Astrocyte of the spinal cord (primary cell): Measurements from ENCODE around the gene PISD.

Source experiments
- DNase-seq: peaks from one replicate; pipeline ENCODE4 v3.0.0; 2011; ENCODE audit warnings: low read depth, low spot score
- H3K4me3 ChIP-seq: 2 replicates; pipeline ENCODE4 v1.5.1; 2011; ENCODE audit warnings: low read depth, mild to moderate bottlenecking, low read length, moderate library complexity
- in situ Hi-C: cut with HindIII; loops from 2 replicates; pipeline ENCODE4 v1.10.0; 2017; ENCODE audit warnings: low sequenced_read_pairs
- TF ChIP-seq, protein P1 (sequence below): IDR thresholded peaks from 2 replicates; pipeline ENCODE4 v1.5.1; 2012; ENCODE audit warnings: low read depth, mild to moderate bottlenecking, low read length, inconsistent platforms

PISD gene

GRCh38 chr22:31628969-31629708 is 32.9 kb downstream of the PISD start:
- TF ChIP-seq, protein P1, sequence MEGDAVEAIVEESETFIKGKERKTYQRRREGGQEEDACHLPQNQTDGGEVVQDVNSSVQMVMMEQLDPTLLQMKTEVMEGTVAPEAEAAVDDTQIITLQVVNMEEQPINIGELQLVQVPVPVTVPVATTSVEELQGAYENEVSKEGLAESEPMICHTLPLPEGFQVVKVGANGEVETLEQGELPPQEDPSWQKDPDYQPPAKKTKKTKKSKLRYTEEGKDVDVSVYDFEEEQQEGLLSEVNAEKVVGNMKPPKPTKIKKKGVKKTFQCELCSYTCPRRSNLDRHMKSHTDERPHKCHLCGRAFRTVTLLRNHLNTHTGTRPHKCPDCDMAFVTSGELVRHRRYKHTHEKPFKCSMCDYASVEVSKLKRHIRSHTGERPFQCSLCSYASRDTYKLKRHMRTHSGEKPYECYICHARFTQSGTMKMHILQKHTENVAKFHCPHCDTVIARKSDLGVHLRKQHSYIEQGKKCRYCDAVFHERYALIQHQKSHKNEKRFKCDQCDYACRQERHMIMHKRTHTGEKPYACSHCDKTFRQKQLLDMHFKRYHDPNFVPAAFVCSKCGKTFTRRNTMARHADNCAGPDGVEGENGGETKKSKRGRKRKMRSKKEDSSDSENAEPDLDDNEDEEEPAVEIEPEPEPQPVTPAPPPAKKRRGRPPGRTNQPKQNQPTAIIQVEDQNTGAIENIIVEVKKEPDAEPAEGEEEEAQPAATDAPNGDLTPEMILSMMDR, result no peak
- DNase-seq, result no peak
- H3K4me3 ChIP-seq, result peak overlapping the region; percentile 76
- in situ Hi-C loops, result no loop called here

DNA sequence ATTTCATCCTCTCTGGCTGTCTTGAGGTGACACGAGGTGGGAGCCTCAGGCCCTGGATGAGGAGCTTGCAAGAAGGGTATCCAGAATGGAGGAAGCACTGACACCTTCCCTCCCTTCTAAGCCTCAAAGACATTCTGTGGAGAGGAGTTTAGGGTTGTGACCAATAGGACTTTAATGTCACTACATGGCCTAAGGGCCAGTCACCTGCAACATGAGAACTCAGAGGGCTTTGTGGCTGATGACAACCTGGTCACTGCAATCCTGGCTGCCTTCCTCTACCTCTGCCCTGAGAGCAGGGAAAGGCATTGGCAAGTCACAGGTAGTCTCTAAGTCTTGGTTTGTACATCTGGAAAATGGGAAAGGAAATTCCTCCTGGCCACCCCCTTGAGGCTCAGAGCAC is 33.7 kb downstream of the PISD start:
- TF ChIP-seq, protein P1, result no peak

GRCh38 chr22:31627223-31627731 is 34.7 kb downstream of the PISD start:
- in situ Hi-C loops, result no loop called here
- H3K4me3 ChIP-seq, result no peak overlapping the region
- DNase-seq, result no peak
- TF ChIP-seq, protein P1, result no peak

More for the DNA sequence above, 33.7 kb downstream of the PISD start:
- in situ Hi-C loops, result no loop called here
- H3K4me3 ChIP-seq, result no peak overlapping the region
- DNase-seq, result no peak

DNA sequence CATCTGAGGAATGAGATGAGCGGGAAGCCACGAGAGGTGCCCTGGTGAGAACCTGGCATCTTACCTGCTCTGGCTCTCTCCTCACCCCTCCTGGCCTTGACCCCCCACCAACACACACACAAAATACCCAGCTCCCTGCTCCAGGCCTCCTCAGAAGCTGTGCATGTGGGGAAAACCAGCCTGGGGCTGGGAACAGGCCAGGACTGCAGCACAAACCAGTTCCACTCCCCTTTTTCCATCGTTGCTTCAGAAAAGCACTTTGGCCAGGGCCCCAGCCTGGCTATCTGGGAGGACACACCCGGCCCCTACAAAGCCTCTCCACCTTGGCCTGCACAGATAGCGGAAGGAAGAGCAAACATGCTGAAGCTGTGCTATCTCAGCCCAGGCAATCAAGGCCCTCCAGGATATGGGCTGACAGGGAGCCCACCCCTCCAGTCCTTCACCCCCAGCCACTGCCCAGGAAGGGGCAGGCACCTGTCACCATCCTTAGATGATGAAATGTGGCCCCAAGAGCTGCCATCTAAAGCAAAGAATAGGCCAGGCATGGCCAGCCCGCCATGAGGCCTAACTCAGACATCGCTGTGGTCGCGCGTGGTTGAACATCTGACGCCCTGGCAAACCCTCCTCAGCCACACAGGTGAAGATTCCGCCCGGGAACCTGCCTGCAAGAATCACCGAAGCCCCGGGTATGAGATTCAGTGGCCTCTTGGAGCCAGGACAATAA is 35.4 kb downstream of the PISD start:
- TF ChIP-seq, protein P1, result no peak
- in situ Hi-C loops, result no loop called here
- no peak for DNase-seq
- H3K4me3 ChIP-seq, result no peak overlapping the region

DNA sequence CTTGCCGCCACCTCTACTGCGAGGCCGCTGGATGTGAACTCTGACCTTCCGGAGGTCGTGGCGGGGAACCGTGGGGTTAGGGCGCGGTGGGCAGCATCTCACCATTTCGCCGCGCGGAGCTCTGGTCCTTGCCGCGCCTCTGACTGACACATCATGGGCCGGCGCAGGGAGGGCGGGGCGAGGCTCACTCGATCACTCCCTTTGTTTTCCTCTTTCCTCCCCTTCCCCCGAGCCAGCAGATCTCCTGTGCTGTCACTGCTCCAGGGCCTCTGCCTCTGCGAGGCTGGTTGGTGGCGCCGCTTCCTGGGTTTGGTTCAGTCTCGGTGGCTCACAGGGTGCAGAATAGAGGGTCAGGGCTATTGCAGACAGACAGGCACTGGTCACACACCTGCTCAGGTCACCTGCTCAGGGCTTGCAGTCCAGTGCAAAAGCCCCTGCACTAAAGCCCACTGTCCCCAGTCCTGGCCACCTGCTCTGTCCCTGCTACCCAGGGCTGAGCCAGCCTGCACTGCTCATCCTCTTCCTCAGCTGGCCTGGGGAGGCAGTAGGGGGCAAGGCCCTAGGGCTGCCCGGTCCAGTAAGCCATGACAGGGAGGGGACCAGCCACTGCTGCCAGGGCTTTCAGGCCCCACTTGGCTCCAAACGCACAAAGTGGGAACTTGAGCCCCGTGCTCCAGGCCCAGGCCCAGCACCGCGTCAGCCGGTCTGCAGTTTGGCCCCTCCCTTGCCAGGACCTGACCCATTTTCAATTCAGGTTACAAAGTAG is 36.2 kb downstream of the PISD start:
- TF ChIP-seq, protein P1, result no peak
- peak; percentile 23 for DNase-seq
- in situ Hi-C loops, result no loop called here
- no peak overlapping the region for H3K4me3 ChIP-seq

GRCh38 chr22:31625257-31625640 is 36.8 kb downstream of the PISD start:
- H3K4me3 ChIP-seq, result no peak overlapping the region
- in situ Hi-C loops, result no loop called here
- no peak for DNase-seq
- TF ChIP-seq, protein P1, result no peak
